K562 (cell line): ENCODE results near the gene FERMT3. TPM values are rescaled to one million over a fixed set of nuclear protein-coding genes. Genes with fewer than 3 reads are reported as not detected.

Experiments
- CXXC5 ChIP-seq: fragments of 250-450 bp; sonication (Bioruptor Pico); IDR thresholded peaks from 2 replicates; pipeline ENCODE4 v1.8.0; 2022; ENCODE audit warnings: inconsistent platforms, mild to moderate bottlenecking, moderate library complexity
- ELF2 ChIP-seq: fragments of 250-450 bp; sonication (Bioruptor Pico); IDR thresholded peaks from 2 replicates; pipeline ENCODE4 v1.5.0; 2021; ENCODE audit warnings: mild to moderate bottlenecking
- ETV1 ChIP-seq: fragments of 450-650 bp; conservative IDR thresholded peaks from 2 replicates; pipeline ENCODE4 v1.6.1; 2016; ENCODE audit warnings: missing genetic modification characterization, control low read depth, low read depth, missing compliant biosample characterization
- HMGN3 ChIP-seq: IDR thresholded peaks from 2 replicates; pipeline ENCODE4 v1.6.1; 2011; ENCODE audit warnings: borderline replicate concordance, low read depth, mild to moderate bottlenecking, mixed read lengths, low read length; ENCODE audit not compliant: insufficient read length; ENCODE audit errors: extremely low read depth
- LCOR ChIP-seq: sonication (generic); formaldehyde crosslinking; IDR thresholded peaks from 2 replicates; pipeline ENCODE4 v1.8.0; 2022; ENCODE audit warnings: mild to moderate bottlenecking, missing genetic modification reagents
- MLLT1 ChIP-seq, 2 experiments: fragments of 450-650 bp; IDR thresholded peaks; 2 replicates each; pipeline ENCODE4 v1.6.1; 2016
- NFIX ChIP-seq: fragments of 250-450 bp; sonication (Bioruptor Pico); IDR thresholded peaks from 2 replicates; pipeline ENCODE4 v1.4.0; 2020; ENCODE audit warnings: low read depth, mild to moderate bottlenecking, moderate library complexity
- NR1H2 ChIP-seq: sonication (generic); formaldehyde crosslinking; IDR thresholded peaks from 2 replicates; pipeline ENCODE4 v1.4.0; 2020; ENCODE audit warnings: mild to moderate bottlenecking, missing genetic modification reagents
- RBFOX2 ChIP-seq: fragments of 200-400 bp; formaldehyde crosslinking; IDR thresholded peaks from 2 replicates; pipeline ENCODE4 v1.6.1; 2017; ENCODE audit warnings: low read depth, mild to moderate bottlenecking, low read length, moderate library complexity
- SRF ChIP-seq, 2 experiments: fragments of 250-450, 450-650 bp in 1 of 2; sonication (Bioruptor Pico) in 1 of 2; sonication (generic) in 1 of 2; formaldehyde crosslinking; IDR thresholded peaks; 2 replicates each; pipeline versions ENCODE4 v1.5.0 to v1.5.1; 2020 to 2022; ENCODE audit warnings: mild to moderate bottlenecking in 1 of 2, missing genetic modification reagents in 1 of 2
- SRSF1 ChIP-seq: fragments of 200-400 bp; formaldehyde crosslinking; IDR thresholded peaks from 2 replicates; pipeline ENCODE4 v1.6.1; 2017; ENCODE audit warnings: mild to moderate bottlenecking, low read depth, low read length, moderate library complexity
- TFE3 ChIP-seq: fragments of 450-650 bp; formaldehyde crosslinking; IDR thresholded peaks from 2 replicates; pipeline ENCODE4 v1.4.0; 2020; ENCODE audit warnings: mild to moderate bottlenecking, mixed read lengths
- THAP7 ChIP-seq: fragments of 250-450 bp; sonication (Bioruptor Pico); IDR thresholded peaks from 2 replicates; pipeline ENCODE4 v1.5.0; 2021
- U2AF2 ChIP-seq: fragments of 200-400 bp; formaldehyde crosslinking; optimal IDR thresholded peaks from 2 replicates; pipeline ENCODE3; 2017; ENCODE audit warnings: low read depth, mild to moderate bottlenecking, low read length
- ZBTB9 ChIP-seq: fragments of 450-650 bp; formaldehyde crosslinking; IDR thresholded peaks from 2 replicates; pipeline ENCODE4 v1.4.0; 2020; ENCODE audit warnings: mild to moderate bottlenecking, moderate library complexity
- ZFP1 ChIP-seq: fragments of 450-650 bp; formaldehyde crosslinking; IDR thresholded peaks from 2 replicates; pipeline ENCODE4 v1.4.0; 2020; ENCODE audit warnings: mild to moderate bottlenecking, mixed read lengths
- ZNF232 ChIP-seq: sonication (generic); formaldehyde crosslinking; IDR thresholded peaks from 2 replicates; pipeline ENCODE4 v1.8.0; 2022; ENCODE audit warnings: mild to moderate bottlenecking, missing genetic modification reagents
- ZNF584 ChIP-seq: fragments of 200-800 bp; sonication (Bioruptor generic); IDR thresholded peaks from 2 replicates; pipeline ENCODE4 v1.6.1; 2016; ENCODE audit warnings: low read depth, mild to moderate bottlenecking, missing genetic modification characterization, missing compliant biosample characterization
- ZNF589 ChIP-seq: fragments of 200-800 bp; sonication (Bioruptor generic); IDR thresholded peaks from 2 replicates; pipeline ENCODE4 v1.6.1; 2016; ENCODE audit warnings: low read depth, missing genetic modification characterization, missing compliant biosample characterization
- ZNF764 ChIP-seq: fragments of 250-450 bp; sonication (Bioruptor Pico); IDR thresholded peaks from 2 replicates; pipeline ENCODE4 v1.4.0; 2020; ENCODE audit warnings: low read depth, mild to moderate bottlenecking, moderate library complexity
- polyA plus RNA-seq, 8 experiments: library from polyadenylated mRNA; depleted of rRNA in 4 of 8; stranded (reverse) in 5 of 8; unstranded in 3 of 8; fragments of >200 nt; fragmentation: Nextera tagmentation in 2 of 8; fragmentation: Illumina TruSeq in 1 of 8; extraction: Ambion mirVana in 2 of 8; extraction: Trizol in 1 of 8; gene quantifications; 2 replicates each; pipeline versions ENCODE4 v1.2.1 to v1.2.3, GENCODE V29; 2011 to 2014; ENCODE audit warnings: inconsistent platforms in 1 of 8, missing spikeins in 1 of 8
- total RNA-seq, 7 experiments: library from RNA; depleted of rRNA in 6 of 7; stranded (reverse); fragments of >200 nt in 6 of 7; fragmentation: Illumina TruSeq in 2 of 7; extraction: Trizol in 2 of 7; gene quantifications; 2 replicates each; pipeline versions ENCODE4 v1.2.1 to v1.2.3, GENCODE V29; 2011 to 2021; ENCODE audit warnings: low replicate concordance in 1 of 7

Gene FERMT3
- total and polyA plus RNA-seq, 9 of the 15 experiments (the other 6 are each of a cell fraction or from before 2014, with no cell fraction given), result 3.2 to 275 (median 79.7) TPM

- no peak for TF ChIP-seq U2AF2
- no peak for TF ChIP-seq SRSF1
- TF ChIP-seq ZNF589, result peak; percentile 50; the same call in 1 of the 2 replicates
- peak; percentile 67; the same call in 1 of the 2 replicates for TF ChIP-seq ZFP1
- TF ChIP-seq THAP7, result peak; percentile 68; the same call in 1 of the 2 replicates
- TF ChIP-seq CXXC5, result peak; percentile 95
- TF ChIP-seq ZNF584 (CRISPR knock-in tag), result 0 out of 2 replicates have a peak, but pooled peaks have one; percentile 51
- TF ChIP-seq HMGN3, result peak; percentile 90
- peak; percentile 22 to 34; a peak in 2 of 4 replicates for TF ChIP-seq SRF (CRISPR knock-in tag; IDR thresholded peaks at IDR 0.05)
- peak; percentile 9; the same call in 1 of the 2 replicates for TF ChIP-seq TFE3 (CRISPR knock-in tag)
- TF ChIP-seq ETV1 (tag), result peak; percentile 92; the same call in 1 of the 2 replicates
- peak; percentile 98 for TF ChIP-seq RBFOX2
- TF ChIP-seq MLLT1 (IDR thresholded peaks at IDR 0.05), result peak; percentile 27 to 45; a peak in 2 of 4 replicates
- TF ChIP-seq ZNF232 (CRISPR knock-in tag), result peak; percentile 29; the same call in 1 of the 2 replicates
- TF ChIP-seq ZNF764, result 0 out of 2 replicates have a peak, but pooled peaks have one; percentile 32
- TF ChIP-seq ZBTB9 (CRISPR knock-in tag), result peak; percentile 66; the same call in 1 of the 2 replicates
- peak; percentile 79; the same call in 1 of the 2 replicates for TF ChIP-seq LCOR (CRISPR knock-in tag)
- 0 out of 2 replicates have a peak, but pooled peaks have one; percentile 71 for TF ChIP-seq ELF2 (CRISPR knock-in tag)
- 0 out of 2 replicates have a peak, but pooled peaks have one; percentile 1 for TF ChIP-seq NFIX (CRISPR knock-in tag)
- TF ChIP-seq NR1H2, result peak; percentile 97
Measured at GRCh38 chr11:64240435-64241240, 34.1 kb downstream of the FERMT3 start, which contains the start of gene FKBP2 (continued).
